Measurements from ENCODE around the gene ZBED5.

Gene ZBED5

DNA sequence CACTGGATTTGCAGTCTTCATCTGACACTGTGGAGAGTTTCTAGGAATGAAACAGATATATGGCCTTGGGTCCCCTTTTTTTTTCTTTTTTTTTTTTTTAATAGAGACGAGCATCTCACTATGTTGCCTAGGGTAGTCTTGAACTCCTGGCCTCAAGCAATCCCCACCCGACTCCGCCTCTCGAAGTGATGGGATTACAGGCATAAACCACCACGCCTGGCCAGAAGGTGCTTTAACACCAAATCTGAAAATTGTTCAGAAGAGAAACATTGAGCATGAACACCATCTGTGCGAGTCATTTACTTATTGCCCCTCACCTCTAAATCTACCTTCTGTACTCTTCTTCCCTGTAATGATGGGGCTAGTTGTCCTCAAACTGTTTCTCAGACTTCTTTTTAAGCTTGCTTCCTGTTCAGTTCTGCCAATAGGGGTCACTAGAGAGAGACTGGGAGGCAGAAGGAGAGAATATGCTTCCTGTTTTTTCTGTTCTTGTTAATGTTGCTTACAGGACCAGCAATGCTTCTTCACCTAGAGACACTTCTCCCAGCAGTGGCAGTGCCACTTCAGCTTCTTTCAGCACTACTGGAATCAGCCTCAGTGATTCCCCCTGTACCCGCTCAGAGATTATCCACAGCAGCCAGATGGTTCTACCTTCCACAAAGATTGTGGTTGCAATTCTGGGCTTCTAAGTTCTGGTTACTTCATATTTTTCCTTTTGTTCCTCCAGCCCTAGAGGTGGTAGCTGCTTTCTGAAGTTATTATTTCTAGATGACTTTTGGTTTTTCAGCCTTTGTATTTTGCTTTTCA is 20.8 kb upstream of the ZBED5 start:
- peak; percentile 72 for DNase-seq

GRCh38 chr11:10876158-10876557 is 18.3 kb upstream of the ZBED5 start:
- no peak for DNase-seq

GRCh38 chr11:10875430-10876021 is 17.7 kb upstream of the ZBED5 start:
- DNase-seq, result no peak

DNA sequence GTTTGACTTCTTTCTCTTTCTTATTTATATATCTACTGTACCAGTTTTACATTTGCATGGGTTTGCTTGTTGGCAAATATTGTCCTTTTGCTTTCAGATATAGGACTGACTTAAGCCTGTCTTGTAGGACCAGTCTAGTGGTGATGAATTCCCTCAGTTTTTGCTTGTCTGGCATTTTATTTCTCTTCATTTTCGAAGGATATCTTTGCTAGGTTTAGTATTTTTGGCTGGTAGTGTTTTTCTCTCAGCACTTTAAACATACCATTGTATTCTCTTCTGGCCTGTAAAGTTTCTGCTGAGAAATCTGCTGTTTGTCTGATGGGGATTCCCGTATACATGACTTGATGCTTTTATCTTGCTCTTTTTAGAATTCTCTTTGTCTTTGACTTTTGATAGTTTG is 14.2 kb upstream of the ZBED5 start:
- no peak for DNase-seq

DNA sequence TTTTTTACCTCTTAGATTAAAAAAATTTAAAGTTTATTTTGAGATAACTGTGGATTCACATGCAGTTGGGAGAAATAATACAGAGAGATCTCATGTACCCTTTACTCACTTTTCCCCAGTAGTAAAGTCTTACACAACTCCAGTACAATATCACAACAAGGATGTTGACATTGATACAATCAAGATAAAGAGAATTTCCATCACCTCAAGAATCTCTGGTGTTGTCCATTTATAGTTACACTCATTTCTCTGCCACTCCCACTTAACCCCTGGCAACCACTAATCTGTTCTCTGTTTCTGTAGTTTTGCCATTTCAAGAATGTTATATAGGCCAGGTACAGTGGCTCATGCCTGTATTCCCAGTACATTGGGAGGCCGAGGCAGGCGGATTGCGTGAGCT is 10.5 kb upstream of the ZBED5 start:
- DNase-seq, result no peak

GRCh38 chr11:10866893-10867331 is 9.1 kb upstream of the ZBED5 start:
- no peak for DNase-seq

- DNase-seq, result no peak
These were observed 8.0 kb upstream of the ZBED5 start for GRCh38 chr11:10865837-10866270.

GRCh38 chr11:10864688-10865087 is 6.8 kb upstream of the ZBED5 start:
- no peak for DNase-seq

- no peak for DNase-seq
These were observed 4.6 kb upstream of the ZBED5 start for GRCh38 chr11:10862446-10862845.

DNA sequence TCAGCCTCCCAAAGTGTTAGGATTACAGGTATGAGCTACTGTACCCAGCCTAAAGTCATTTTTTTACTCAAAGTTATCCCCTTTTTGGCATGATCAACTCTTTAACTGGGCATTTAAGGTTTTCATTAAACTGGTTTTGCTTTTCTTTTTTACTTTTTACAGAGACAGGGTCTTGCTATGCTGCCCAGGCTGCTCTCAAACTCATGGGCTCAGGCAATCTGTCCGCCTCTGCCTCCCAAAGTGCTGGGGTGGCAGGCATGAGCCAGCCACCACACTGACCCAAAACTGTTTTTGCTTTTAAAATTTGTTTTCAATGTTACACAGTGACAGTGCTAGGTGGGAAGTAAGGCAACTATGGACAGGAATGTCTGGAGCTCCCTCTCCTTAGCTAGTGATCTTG is 3.9 kb upstream of the ZBED5 start:
- DNase-seq, result no peak

DNA sequence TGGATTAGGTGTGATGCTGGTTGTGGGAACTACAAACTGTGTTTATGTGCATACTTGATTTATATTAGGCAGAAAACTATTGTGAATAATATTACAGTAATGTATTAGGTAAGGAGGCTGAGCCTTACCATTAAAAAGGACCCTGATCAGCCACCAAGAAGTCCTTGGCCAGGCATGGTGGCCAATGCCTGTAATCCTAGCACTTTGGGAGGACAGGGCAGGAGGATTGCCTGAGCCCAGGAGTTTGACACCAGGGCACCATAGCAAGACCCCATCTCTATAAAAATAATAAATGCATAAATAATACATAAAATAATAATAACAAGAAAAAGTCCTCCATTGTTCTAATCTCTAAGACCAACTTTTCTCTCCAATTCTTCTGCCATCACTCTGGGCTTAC is 3.2 kb upstream of the ZBED5 start:
- DNase-seq, result no peak

DNA sequence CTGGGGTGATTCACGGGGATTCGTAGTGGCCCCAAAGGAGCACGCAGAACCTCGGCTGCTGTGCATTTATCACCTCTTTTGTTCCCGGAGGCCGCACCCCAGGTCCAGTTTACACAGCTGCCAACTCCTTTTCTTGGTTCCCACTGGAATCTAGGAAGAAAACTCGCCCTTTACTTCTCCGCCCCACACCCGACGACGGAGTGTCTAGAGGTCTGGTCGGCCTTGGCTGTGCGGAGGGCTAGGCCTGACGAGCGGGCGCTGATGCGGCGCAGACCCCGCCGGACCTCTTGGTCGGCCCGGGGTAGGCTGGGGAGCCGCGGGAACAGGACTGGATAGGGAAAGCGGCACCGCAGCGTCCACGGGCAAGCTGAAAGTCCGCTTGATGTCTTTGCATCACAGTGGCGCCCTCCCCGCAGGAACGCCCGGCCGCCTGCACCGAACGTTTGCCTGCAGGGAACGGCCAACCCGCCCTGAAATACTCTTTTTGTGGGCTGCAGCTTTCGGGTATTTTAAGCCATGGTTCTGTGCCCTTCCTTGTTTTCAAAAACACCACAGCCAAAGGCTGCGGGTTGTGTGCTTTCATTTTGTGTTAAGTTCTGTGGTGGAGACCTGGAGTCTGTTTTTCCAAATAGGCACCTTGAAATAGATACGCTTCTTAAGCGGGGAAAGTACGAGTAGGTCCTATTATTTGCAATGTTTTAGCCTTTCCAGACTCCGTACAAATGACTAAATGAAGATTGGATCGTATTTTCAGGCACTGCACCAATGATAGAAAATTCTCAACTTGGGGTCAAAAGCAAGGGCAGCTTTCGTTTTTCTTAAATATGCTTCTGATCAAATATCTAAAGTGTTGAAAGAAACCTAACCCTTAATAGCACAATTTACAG is 829 bp upstream of the ZBED5 start:
- DNase-seq, result peak; percentile 45

DNA sequence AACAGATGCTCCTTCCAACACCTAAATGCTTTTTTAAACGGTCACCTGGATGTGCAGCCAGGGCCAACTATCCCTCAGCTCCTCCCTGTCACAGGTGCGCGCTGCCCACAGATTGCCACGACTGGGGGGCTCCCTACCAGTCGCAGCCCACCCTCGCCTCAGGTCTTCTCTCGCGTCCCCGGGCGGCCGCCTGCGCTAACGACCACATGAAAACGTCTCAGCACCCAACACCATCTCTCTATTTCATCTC is 469 bp downstream of the ZBED5 start:
- no peak for DNase-seq

DNA sequence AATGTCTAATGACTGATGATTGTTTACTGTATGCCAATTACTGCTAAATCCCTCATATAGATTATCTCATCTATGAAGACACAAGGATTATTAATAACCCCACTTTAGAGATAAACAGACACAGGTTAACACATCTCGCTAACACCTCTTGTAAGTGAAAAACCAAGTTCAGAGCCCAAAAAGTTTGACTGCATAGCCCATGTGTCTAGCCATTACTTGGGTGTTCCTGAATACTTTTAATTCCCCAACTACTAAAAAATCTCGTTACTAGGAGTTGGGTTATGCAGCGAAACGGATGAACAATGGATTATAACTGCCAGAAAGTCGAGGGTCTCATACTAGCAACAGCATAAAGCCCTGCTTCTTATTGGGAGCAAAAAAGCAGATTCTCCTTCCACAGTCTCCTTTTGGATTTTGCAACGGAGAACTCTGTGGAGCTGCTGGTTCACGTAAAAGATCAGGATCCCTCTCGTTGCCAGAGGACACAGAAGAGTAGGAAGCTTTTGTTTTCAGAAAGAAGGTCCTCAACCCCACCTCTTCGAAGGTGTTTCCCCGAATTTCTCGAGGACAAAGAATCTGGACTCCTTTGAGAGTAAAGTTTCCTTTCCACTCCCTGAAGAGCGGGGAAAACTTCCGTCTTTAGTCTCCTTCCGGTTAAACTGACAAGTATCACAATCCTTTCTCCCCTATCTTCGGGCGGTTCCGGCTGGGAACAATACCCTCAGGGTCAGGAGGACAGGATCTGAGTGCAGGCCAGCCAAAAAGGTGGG is 979 bp downstream of the ZBED5 start:
- peak; percentile 46 for DNase-seq

DNA sequence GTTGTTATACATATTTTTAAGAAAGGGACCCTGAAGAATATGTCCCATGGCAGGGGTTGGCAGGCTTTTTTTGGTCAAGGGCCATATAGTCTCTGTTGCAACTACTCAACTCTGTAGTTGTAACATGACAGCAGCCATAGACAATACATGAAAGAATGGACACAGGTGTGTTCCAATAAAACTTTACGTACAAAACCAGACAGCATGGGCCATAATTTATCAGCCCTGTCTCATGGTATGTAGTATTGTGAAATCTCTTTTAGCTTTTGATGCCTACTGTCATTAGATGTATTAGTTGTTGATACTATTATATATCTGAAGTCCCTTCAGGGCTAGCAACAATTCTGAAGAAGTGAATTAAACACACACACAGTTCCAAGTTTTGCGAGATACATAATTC is 2.6 kb downstream of the ZBED5 start:
- no peak for DNase-seq

DNA sequence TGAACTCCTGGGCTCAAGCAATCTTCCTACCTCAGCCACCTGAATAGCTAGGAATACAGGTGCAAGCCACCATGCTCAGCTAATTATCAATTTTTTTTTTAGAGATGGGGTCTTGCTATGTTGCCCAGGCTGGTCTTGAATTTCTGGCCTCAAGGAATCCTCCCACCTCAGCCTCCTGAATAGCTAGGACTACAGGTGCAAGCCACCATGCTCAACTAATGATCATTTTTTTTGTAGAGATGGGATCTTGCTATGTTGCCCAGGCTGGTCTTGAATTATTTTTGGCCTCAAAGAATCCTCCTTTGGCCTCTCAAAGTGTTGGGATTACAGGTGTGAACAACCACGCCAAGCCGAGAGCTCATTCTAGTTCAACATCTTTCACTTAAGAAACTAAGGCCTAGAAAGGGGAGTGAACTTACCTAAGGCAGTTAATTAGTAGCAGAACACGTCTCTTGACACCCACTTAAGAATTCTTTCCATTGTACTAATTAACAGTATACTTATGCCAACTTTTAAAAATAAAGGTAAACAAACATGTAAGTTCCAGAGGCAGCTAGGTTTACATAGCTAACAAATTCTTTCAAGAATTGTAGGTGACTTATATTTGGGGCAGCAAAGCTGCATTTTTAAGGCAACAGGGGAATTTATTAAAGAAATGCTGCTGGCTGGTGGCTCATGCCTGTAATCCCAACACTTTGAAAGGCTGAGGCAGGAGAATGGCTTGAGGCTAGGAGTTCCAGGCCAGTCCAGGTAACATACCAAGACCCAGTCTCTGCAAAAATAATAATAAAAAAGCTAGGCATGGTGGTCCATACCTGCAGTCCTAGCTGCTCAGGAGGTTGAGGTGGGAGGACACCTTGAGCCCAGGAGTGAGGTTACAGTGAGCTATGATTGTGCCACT is 9.6 kb downstream of the ZBED5 start:
- DNase-seq, result no peak

DNA sequence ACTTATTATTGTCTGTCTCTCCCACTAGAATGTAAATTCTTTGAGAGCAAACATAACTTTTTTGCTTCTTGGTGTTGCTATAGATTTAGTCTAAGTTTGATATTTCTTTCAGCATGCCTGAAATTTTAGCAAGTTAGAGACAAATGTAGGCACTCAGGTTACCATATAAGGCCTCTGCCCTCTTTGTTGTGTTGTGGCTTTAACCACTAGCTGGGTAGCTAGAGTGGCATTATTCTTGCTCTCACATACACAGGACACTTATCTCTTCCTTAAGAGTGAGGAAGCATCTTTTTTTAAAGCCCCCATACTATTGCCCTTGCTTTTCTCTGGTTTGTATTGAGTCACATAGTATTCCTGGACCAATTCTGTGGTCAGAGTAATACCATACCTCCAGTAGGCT is 11.2 kb downstream of the ZBED5 start:
- no peak for DNase-seq

DNA sequence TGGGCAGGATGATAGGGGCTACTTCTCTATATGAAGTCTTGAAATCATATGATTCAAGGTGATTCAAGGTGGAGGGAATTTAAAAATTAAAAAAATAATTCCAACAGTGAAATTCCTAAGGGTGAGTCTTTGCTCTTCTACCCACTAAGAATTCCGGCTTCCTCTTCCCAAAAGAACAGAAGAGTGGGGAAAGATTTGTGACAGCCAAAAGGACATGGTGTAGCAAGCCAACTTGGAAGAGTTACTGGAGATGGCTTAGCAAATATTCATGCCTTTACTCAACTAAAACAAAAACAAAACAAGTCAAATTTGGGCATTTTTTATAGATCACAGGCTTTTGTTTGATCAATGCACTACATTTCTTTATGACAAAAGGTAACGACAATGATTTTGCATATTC is 12.3 kb downstream of the ZBED5 start:
- no peak for DNase-seq

- no peak for DNase-seq
These were observed 13.1 kb downstream of the ZBED5 start for GRCh38 chr11:10844796-10845195.

DNA sequence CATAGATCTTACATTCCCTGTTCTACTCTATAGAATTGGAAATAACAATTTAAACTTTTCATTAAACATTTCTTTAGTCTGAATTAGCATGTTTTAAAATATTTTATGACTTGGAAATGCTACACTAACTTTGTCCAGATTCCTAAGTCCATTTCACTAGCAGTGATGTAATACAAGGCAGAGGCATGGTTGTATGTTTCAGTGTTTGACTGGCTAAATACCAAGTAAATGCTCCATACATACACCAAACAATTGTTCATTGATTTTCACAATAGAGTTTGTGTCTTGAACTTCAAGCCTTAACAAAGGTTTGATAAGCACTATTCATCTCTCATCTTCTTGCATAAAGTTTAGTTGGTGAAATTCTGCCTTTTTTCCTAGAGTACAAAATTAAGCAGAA is 13.5 kb downstream of the ZBED5 start:
- no peak for DNase-seq

- no peak for DNase-seq
These were observed 19.0 kb downstream of the ZBED5 start for GRCh38 chr11:10838881-10839280.

DNA sequence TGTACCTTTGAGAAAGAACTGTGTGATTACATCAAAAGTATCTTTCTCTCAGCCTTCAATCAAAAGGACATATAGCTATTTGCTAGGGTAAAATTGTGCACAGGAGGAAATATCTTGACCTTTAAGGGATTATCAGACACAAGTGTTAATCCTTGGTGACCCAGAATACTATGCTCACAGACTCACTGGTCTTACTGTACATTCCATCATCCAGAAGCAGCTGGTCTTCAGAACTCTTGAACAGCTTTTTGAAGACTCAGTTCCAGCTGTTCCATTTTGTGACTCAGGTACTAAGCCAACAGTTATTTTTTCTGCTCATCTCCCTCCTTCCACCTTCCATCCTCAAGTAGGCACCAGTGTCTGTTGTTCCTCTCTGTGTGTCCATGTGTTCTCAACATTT is 19.8 kb downstream of the ZBED5 start:
- no peak for DNase-seq
